Measurements from ENCODE around the gene TUBGCP6.

DNA sequence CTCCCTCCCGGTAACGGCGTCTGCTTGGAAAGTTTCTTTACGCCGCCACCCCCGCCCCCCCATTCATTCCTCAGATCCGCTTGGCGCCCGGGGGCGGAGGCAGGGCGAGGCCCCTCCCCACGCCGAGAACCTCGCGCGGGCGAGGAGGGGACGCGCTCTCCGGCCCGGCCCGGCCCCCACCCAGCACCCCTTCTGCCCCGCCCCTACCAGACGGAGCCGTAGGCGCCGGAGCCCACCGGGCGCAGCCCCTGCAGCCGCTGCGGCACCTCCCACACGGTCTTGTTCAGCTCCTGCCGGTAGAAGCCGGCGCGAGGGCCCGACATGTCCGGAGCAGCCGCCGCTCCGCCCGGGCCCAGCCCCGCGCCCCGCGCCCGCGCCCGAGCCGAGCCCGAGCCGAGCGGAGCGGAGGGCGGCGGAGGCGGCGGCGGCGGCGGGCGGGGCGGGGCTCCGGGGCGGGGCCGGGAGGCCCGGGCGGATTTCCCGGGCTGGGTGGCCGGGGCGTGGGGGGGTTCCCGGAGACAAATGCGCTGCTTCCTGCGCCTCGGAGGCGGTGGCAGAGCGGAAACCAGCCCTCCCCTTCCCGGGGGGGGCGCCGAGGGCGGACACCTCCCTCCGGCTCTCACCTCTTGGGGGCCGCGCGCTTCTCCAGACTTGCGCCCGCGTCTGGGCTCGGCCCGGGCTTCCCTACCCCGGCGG, 25.3 kb upstream of the TUBGCP6 start, which contains the start of gene MAPK11:
- TF ChIP-seq POLR2A (IDR thresholded peaks at IDR 0.05) = no peak
- TF ChIP-seq, protein P1, sequence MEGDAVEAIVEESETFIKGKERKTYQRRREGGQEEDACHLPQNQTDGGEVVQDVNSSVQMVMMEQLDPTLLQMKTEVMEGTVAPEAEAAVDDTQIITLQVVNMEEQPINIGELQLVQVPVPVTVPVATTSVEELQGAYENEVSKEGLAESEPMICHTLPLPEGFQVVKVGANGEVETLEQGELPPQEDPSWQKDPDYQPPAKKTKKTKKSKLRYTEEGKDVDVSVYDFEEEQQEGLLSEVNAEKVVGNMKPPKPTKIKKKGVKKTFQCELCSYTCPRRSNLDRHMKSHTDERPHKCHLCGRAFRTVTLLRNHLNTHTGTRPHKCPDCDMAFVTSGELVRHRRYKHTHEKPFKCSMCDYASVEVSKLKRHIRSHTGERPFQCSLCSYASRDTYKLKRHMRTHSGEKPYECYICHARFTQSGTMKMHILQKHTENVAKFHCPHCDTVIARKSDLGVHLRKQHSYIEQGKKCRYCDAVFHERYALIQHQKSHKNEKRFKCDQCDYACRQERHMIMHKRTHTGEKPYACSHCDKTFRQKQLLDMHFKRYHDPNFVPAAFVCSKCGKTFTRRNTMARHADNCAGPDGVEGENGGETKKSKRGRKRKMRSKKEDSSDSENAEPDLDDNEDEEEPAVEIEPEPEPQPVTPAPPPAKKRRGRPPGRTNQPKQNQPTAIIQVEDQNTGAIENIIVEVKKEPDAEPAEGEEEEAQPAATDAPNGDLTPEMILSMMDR (IDR thresholded peaks at IDR 0.05) = no peak
